IPS DF 6.9 (cell line): Measurements from ENCODE around the gene CLTCL1.

ENCODE experiments used
- DNase-seq: peaks from one replicate; pipeline ENCODE4 v3.0.0-alpha.2; 2013; ENCODE audit warnings: low read depth, low spot score
- H3K27ac ChIP-seq: one replicate; pipeline ENCODE4 v1.5.1; 2013; ENCODE audit warnings: low read length, control low read depth
- H3K27me3 ChIP-seq: 2 replicates; pipeline ENCODE4 v1.6.1; 2013; ENCODE audit warnings: mild to moderate bottlenecking, low read length; ENCODE audit not compliant: control insufficient read depth, insufficient read depth
- H3K36me3 ChIP-seq: 2 replicates; pipeline ENCODE4 v1.6.1; 2013; ENCODE audit warnings: low read length; ENCODE audit not compliant: control insufficient read depth, insufficient read depth
- H3K4me1 ChIP-seq: 2 replicates; pipeline ENCODE4 v1.6.1; 2013; ENCODE audit warnings: low read length; ENCODE audit not compliant: control insufficient read depth, insufficient read depth
- H3K4me3 ChIP-seq: 2 replicates; pipeline ENCODE4 v1.5.1; 2013; ENCODE audit warnings: mild to moderate bottlenecking, low read length
- H3K9me3 ChIP-seq: 2 replicates; pipeline ENCODE4 v1.6.1; 2013; ENCODE audit warnings: low read length, inconsistent platforms; ENCODE audit not compliant: control insufficient read depth, insufficient read depth
- WGBS: extraction: QIAGEN DNeasy Blood & Tissue Kit; methylation state at CpG from one replicate; pipeline ENCODE4 v1.1.7; 2013; ENCODE audit warnings: mixed read lengths, missing lambda C conversion rate; ENCODE audit not compliant: insufficient read length, insufficient coverage; 5-methylcytosine and 5-hydroxymethylcytosine counted together

The CLTCL1 gene

DNA sequence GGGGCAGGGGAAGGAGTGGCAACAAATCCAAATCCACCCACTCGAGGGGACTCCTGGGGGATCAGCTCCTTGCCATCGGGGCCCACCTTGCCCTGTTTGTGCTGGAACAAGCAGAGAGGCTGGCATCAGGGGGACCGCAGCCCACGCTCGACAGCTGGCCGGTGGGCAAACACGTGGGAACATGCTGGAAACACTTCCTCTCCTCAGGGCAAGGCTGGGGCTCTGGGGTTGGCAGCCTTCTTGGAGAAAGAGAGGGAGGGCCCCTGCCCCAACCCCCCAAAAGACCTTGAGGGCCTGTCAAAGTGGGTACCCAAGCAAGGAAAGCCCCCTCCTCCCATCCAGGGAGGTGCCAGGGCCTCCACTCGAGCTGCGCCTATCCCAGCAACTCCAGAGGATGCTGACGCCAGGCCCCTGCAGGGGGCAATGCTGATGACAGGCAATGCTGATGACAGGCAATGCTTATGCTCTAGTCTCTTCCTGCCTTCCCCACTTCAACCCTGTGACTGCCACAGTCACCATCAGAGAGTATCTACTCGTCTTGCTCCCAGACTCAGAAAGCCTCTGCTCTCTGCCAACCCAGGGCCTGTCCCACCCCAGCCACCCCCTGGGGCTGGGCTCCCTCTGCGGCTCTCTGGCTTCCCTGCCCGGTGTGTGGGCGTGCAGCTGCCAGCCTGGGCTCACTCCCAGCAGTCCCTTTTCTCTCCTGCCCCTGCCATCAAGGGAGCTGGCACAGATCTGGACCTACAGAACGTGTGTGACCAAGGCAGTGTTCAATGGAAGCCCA lies 153.1 kb downstream of the CLTCL1 start:
- Histone ChIP-seq H3K4me1 (no peaks in the 10 kb centered on the region), H3K36me3 (peaks cover 48% of the 10 kb centered on the region), H3K4me3 (no peak overlapping the region), H3K27ac (no peak overlapping the region), H3K27me3 (no peaks in the 10 kb centered on the region), H3K9me3 (no peaks in the 10 kb centered on the region)
- WGBS = no CpG with 5 or more reads among the region's 15 CpGs
- DNase-seq = no peak

DNA sequence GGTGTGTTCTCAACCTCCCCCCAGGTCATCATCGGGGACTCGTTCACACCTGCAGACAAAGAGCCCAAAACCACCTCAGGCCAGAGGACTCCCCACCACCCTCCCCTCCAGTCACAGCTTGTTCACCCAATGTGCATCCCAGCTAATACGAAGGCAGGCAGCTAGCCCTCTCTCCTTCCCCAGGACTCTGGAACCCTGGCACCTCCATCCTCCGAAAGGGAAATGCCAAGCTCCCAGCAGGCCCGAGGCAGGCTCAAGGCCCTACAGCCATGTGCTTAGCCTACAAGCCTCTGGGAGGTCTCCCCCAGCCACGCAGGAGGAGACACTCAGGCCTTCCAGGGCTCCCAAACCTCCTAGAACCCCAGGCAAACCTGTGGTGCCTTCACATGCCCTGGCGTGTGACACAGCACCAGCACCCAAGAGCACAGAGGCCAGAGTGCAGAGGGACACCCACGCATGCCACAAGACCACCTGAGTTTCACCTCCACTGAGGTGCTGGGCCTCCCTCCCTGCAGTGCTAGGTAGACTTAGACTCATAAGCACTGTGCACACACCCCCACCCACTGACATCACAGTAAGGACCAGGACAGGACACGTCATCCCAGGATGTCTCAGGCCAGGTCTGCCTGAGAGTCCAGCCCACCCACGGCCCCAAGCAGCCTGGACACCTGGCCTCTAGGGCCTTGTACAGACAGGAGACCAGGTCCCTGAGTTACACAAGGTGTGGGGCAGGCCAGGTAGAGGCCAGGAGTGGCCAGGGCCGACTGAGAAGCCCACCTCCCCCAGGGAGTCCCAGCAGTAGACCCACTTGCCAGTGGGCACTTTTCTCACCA lies 153.9 kb downstream of the CLTCL1 start:
- peaks cover 49% of the 10 kb centered on the region for H3K36me3 ChIP-seq
- no peaks in the 10 kb centered on the region for H3K27me3 ChIP-seq
- no peak for DNase-seq
- H3K4me1 ChIP-seq = no peaks in the 10 kb centered on the region
- no peaks in the 10 kb centered on the region for H3K9me3 ChIP-seq
- no CpG with 5 or more reads among the region's 11 CpGs for WGBS
- H3K27ac ChIP-seq = no peak overlapping the region
- H3K4me3 ChIP-seq = no peak overlapping the region

- H3K27me3 ChIP-seq = no peaks in the 10 kb centered on the region
- WGBS = no CpG with 5 or more reads among the region's 10 CpGs
- no peak overlapping the region for H3K4me3 ChIP-seq
- no peaks in the 10 kb centered on the region for H3K4me1 ChIP-seq
- H3K9me3 ChIP-seq = no peaks in the 10 kb centered on the region
- peaks cover 43% of the 10 kb centered on the region for H3K36me3 ChIP-seq
- DNase-seq = no peak
- H3K27ac ChIP-seq = no peak overlapping the region
Observed at GRCh38 chr22:19136915-19137314, 154.6 kb downstream of the CLTCL1 start.

GRCh38 chr22:19134874-19135273 lies 156.6 kb downstream of the CLTCL1 start:
- Histone ChIP-seq H3K9me3 (no peaks in the 10 kb centered on the region), H3K36me3 (peaks cover 41% of the 10 kb centered on the region), H3K4me3 (no peak overlapping the region), H3K27ac (no peak overlapping the region), H3K4me1 (no peaks in the 10 kb centered on the region), H3K27me3 (no peaks in the 10 kb centered on the region)
- WGBS = no CpG with 5 or more reads among the region's 18 CpGs
- DNase-seq = no peak

- Histone ChIP-seq H3K36me3 (peaks cover 39% of the 10 kb centered on the region), H3K9me3 (no peaks in the 10 kb centered on the region), H3K27me3 (no peaks in the 10 kb centered on the region), H3K4me1 (no peaks in the 10 kb centered on the region), H3K27ac (no peak overlapping the region), H3K4me3 (no peak overlapping the region)
- DNase-seq = no peak
- WGBS = no CpG with 5 or more reads among the region's 21 CpGs
Observed at GRCh38 chr22:19134176-19134831, 157.2 kb downstream of the CLTCL1 start.

GRCh38 chr22:19133561-19133960 lies 158.0 kb downstream of the CLTCL1 start:
- H3K9me3 ChIP-seq = no peaks in the 10 kb centered on the region
- no peak overlapping the region for H3K4me3 ChIP-seq
- H3K27ac ChIP-seq = no peak overlapping the region
- H3K27me3 ChIP-seq = no peaks in the 10 kb centered on the region
- peaks cover 33% of the 10 kb centered on the region for H3K36me3 ChIP-seq
- no peak for DNase-seq
- no peaks in the 10 kb centered on the region for H3K4me1 ChIP-seq
- WGBS = no CpG with 5 or more reads among the region's 13 CpGs

DNA sequence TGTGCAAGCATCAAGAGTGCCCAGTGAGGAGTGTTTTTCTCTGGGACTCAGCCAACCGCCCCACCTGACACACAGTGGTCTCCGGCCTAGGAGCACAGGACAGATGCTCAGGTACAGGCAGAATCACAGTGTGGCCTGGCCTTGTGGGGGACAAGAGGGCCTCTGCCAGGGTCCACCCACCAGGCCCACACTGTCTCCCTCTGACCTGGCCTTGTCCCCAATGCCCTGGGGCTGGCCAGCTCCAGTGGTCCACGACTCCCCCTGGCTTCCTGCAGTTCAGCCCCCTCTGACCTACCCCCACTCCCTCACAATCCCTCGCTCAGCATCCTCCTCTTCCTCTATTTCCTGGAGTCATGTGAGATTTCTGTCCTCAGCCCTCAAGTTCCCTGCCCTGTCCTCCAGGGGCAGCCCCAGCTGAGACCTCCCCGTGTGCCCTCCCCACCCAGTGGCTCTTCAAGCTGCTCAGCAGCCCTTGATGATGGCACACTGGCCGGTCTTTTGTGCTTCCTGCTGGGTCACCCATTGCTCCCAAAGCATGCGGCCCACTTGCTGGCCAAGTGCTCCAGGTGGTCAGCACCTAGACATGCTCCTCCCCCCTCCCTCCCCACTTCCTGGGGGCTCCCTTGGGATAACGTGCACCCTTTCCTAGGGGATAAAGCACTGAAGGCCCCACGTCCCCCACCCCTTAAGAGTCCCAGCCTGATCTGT lies 158.7 kb downstream of the CLTCL1 start:
- H3K9me3 ChIP-seq = no peaks in the 10 kb centered on the region
- DNase-seq = no peak
- peaks cover 31% of the 10 kb centered on the region for H3K36me3 ChIP-seq
- no peak overlapping the region for H3K4me3 ChIP-seq
- H3K4me1 ChIP-seq = no peaks in the 10 kb centered on the region
- no peaks in the 10 kb centered on the region for H3K27me3 ChIP-seq
- no peak overlapping the region for H3K27ac ChIP-seq
- no CpG with 5 or more reads among the region's 9 CpGs for whole genome bisulfite sequencing

GRCh38 chr22:19132153-19132552 lies 159.4 kb downstream of the CLTCL1 start:
- Histone ChIP-seq H3K9me3 (no peaks in the 10 kb centered on the region), H3K4me3 (no peak overlapping the region), H3K27ac (no peak overlapping the region), H3K36me3 (peaks cover 25% of the 10 kb centered on the region), H3K27me3 (no peaks in the 10 kb centered on the region), H3K4me1 (no peaks in the 10 kb centered on the region)
- no CpG with 5 or more reads among the region's 20 CpGs for WGBS
- DNase-seq = no peak

DNA sequence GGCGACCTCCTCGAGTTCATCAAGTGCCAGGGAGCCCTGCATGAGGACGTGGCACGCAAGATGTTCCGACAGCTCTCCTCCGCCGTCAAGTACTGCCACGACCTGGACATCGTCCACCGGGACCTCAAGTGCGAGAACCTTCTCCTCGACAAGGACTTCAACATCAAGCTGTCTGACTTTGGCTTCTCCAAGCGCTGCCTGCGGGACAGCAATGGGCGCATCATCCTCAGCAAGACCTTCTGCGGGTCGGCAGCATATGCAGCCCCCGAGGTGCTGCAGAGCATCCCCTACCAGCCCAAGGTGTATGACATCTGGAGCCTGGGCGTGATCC lies 159.9 kb downstream of the CLTCL1 start:
- Histone ChIP-seq H3K27ac (no peak overlapping the region), H3K27me3 (no peaks in the 10 kb centered on the region), H3K9me3 (no peaks in the 10 kb centered on the region), H3K36me3 (peaks cover 20% of the 10 kb centered on the region), H3K4me3 (no peak overlapping the region), H3K4me1 (no peaks in the 10 kb centered on the region; the same call in 1 of the 2 replicates)
- no peak for DNase-seq
- WGBS = no CpG with 5 or more reads among the region's 19 CpGs
